OCI-LY7 (cell line): Measurements from ENCODE around the gene ZNRD2. TPM values are rescaled to one million over a fixed set of nuclear protein-coding genes. Genes with fewer than 3 reads are reported as not detected.

Experiments
- BruUV-seq: library from RNA; stranded (reverse); fragments of 400-500 nt; replicated peaks from 2 replicates; lab custom pipeline; 2021; lab: Mats Ljungman, UMichigan
- CTCF ChIA-PET: fragments of 300-600 bp; sonication (Branson Sonifier 250); formaldehyde crosslinking; loops from one replicate; lab custom pipeline; 2022; ENCODE audit warnings: antibody characterized with exemption; ENCODE audit not compliant: unreplicated experiment; lab: Charles Lee
- POLR2A ChIA-PET: fragments of 300-600 bp; sonication (Branson Sonifier 250); formaldehyde crosslinking; loops from one replicate; lab custom pipeline; 2022; ENCODE audit warnings: antibody characterized with exemption; lab: Charles Lee
- DNase-seq: peaks from one replicate; pipeline ENCODE4 v3.0.0-alpha.2; 2015; ENCODE audit warnings: low spot score
- H2AFZ ChIP-seq: fragments of 200-600 bp; sonication (generic), shearing (Covaris generic); 2 replicates; pipeline ENCODE4 v1.6.1; 2014; ENCODE audit warnings: mild to moderate bottlenecking, antibody characterized with exemption, low read length, moderate library complexity
- H3K27ac ChIP-seq: fragments of 200-600 bp; sonication (generic); 2 replicates; pipeline ENCODE4 v1.5.1; 2014; ENCODE audit warnings: mixed run types, low read depth, mild to moderate bottlenecking, moderate library complexity, low read length, inconsistent platforms; ENCODE audit not compliant: poor library complexity, severe bottlenecking
- H3K36me3 ChIP-seq: fragments of 200-600 bp; sonication (generic); 2 replicates; pipeline ENCODE4 v1.6.1; 2014; ENCODE audit warnings: mild to moderate bottlenecking, antibody characterized with exemption, low read length, moderate library complexity, mixed read lengths; ENCODE audit not compliant: insufficient read depth
- H3K4me1 ChIP-seq: fragments of 200-600 bp; sonication (generic); 2 replicates; pipeline ENCODE4 v1.5.1; 2014; ENCODE audit warnings: mild to moderate bottlenecking, low read length; ENCODE audit not compliant: insufficient read depth, poor library complexity, severe bottlenecking
- H3K4me2 ChIP-seq: fragments of 200-600 bp; sonication (generic); 2 replicates; pipeline ENCODE4 v1.6.1; 2014; ENCODE audit warnings: mild to moderate bottlenecking, low read length
- H3K4me3 ChIP-seq: fragments of 200-600 bp; sonication (generic); 2 replicates; pipeline ENCODE4 v1.5.1; 2014; ENCODE audit warnings: mild to moderate bottlenecking, low read depth, low read length; ENCODE audit not compliant: poor library complexity, severe bottlenecking
- H3K79me2 ChIP-seq: fragments of 200-600 bp; sonication (generic); 2 replicates; pipeline ENCODE4 v1.6.1; 2016; ENCODE audit warnings: low read depth, mild to moderate bottlenecking, low read length, moderate library complexity, mixed read lengths; ENCODE audit not compliant: insufficient read depth
- H3K9me2 ChIP-seq: fragments of 200-600 bp; sonication (generic); 2 replicates; pipeline ENCODE4 v1.6.1; 2016; ENCODE audit warnings: mild to moderate bottlenecking, low read length, mixed read lengths; ENCODE audit not compliant: insufficient read depth
- H3K9me3 ChIP-seq: fragments of 200-600 bp; sonication (generic); 2 replicates; pipeline ENCODE4 v1.6.1; 2014; ENCODE audit warnings: mild to moderate bottlenecking, mixed run types, low read length, mixed read lengths
- H4K20me1 ChIP-seq: fragments of 200-600 bp; sonication (generic); 2 replicates; pipeline ENCODE4 v1.6.1; 2014; ENCODE audit warnings: mild to moderate bottlenecking, antibody characterized with exemption, low read length, moderate library complexity, mixed read lengths; ENCODE audit not compliant: insufficient read depth
- CTCF ChIP-seq: fragments of 200-600 bp; sonication (generic); conservative IDR thresholded peaks from 2 replicates; pipeline ENCODE4 v1.5.1; 2014; ENCODE audit warnings: mild to moderate bottlenecking, antibody characterized with exemption, low read length, moderate library complexity, mixed read lengths
- EZH2phosphoT487 ChIP-seq: fragments of 200-600 bp; sonication (generic); IDR thresholded peaks from 2 replicates; pipeline ENCODE4 v1.6.1; 2018; ENCODE audit warnings: low read depth, borderline replicate concordance, mild to moderate bottlenecking, mixed run types, antibody characterized with exemption, low read length, moderate library complexity, mixed read lengths
- intact Hi-C: fragments of 100-400 bp; cut with micrococcal nuclease; formaldehyde crosslinking; loops from one replicate; pipeline ENCODE4 v1.10.0; 2022; ENCODE audit not compliant: unreplicated experiment
- total RNA-seq, 2 experiments: library from RNA; depleted of rRNA in 1 of 2; stranded (reverse); fragments of >200 nt in 1 of 2; shearing (Covaris generic) in 1 of 2; gene quantifications; 2 replicates each; pipeline ENCODE4 v1.2.3, GENCODE V29; 2014 to 2022

Gene ZNRD2
- total RNA-seq, 2 experiments from 2014 or later: 43.4 to 60.4 TPM

- Histone ChIP-seq H3K36me3 (peaks cover 35% of the 10 kb centered on the region), H3K4me2 (no peak overlapping the region), H4K20me1 (no peaks in the 10 kb centered on the region), H2AFZ (no peak overlapping the region), H3K79me2 (peaks cover under 1% of the 10 kb centered on the region; the same call in 1 of the 2 replicates), H3K4me3 (no peak overlapping the region), H3K4me1 (peaks cover 18% of the 10 kb centered on the region), H3K9me2 (no peaks in the 10 kb centered on the region), H3K27ac (no peak overlapping the region), H3K9me3 (no peaks in the 10 kb centered on the region)
- BruUV-seq: no TSS peak
- POLR2A ChIA-PET: no interaction called here
- TF ChIP-seq EZH2phosphoT487 (no peak), CTCF (no peak)
- CTCF ChIA-PET: no interaction called here
- intact Hi-C loops: no loop called here
- no peak for DNase-seq
Measured at GRCh38 chr11:65581928-65582327, 11.7 kb downstream of the ZNRD2 start.

DNA sequence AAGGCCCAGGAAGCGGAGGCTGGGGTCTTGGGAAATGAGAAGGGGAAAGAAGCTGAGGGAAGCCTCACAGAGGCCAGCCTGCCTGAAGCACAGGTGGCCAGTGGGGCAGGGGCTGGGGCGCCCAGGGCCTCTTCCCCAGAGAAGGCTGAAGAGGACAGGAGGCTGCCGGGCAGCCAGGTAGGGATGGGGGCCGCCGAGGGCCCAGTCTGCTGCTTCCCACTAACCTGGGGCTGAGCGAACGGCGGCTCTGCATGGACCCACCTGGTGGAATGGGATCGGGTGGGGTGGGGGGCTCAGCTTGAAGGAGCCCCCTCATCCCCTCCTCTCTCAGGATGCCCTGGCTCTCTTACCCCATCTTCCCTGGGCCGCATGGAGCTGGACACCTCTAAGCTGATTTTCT is 13.3 kb downstream of the ZNRD2 start:
- Histone ChIP-seq H3K36me3 (peaks cover 35% of the 10 kb centered on the region), H3K4me3 (no peak overlapping the region), H3K9me2 (no peaks in the 10 kb centered on the region), H3K27ac (no peak overlapping the region), H3K9me3 (no peaks in the 10 kb centered on the region), H2AFZ (no peak overlapping the region), H3K79me2 (no peaks in the 10 kb centered on the region), H3K4me1 (peaks cover 22% of the 10 kb centered on the region), H4K20me1 (no peaks in the 10 kb centered on the region), H3K4me2 (no peak overlapping the region)
- intact Hi-C loops: no loop called here
- POLR2A ChIA-PET: interaction anchor here (0.8 kb wide), 1 partner anchor 13 kb away, joined by 3 read pairs; the partner anchor contains the start of gene ZNRD2
- no TSS peak for BruUV-seq
- no peak for DNase-seq
- CTCF ChIA-PET: no interaction called here
- TF ChIP-seq CTCF: no peak
- no peak for TF ChIP-seq EZH2phosphoT487

DNA sequence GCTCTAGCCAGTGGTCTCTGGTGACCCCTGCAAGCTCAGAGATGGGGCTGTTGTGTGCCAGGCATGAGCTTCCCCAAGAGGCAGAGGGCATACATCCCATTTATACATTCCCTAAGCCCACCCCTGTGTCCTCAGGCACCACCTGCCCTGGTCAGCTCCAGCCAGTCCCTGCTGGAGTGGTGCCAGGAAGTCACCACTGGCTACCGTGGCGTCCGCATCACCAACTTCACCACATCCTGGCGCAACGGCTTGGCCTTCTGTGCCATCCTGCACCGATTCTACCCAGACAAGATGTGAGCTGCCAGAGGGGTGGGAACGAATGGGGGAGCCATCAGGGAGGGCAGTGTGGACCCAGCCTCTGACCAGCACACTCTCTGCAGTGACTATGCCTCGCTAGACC is 13.8 kb downstream of the ZNRD2 start:
- no peak overlapping the region for H3K4me2 ChIP-seq
- H4K20me1 ChIP-seq: no peaks in the 10 kb centered on the region
- peaks cover 35% of the 10 kb centered on the region for H3K36me3 ChIP-seq
- H3K27ac ChIP-seq: no peak overlapping the region
- POLR2A ChIA-PET: interaction anchor here (0.8 kb wide), 1 partner anchor 14 kb away, joined by 3 read pairs; the partner anchor contains the start of gene ZNRD2
- no peaks in the 10 kb centered on the region for H3K9me2 ChIP-seq
- BruUV-seq: no TSS peak
- H3K4me1 ChIP-seq: peaks cover 27% of the 10 kb centered on the region
- no peak for DNase-seq
- intact Hi-C loops: no loop called here
- no peak overlapping the region for H2AFZ ChIP-seq
- no peaks in the 10 kb centered on the region for H3K79me2 ChIP-seq
- no peak for TF ChIP-seq EZH2phosphoT487
- no peak for TF ChIP-seq CTCF
- CTCF ChIA-PET: no interaction called here
- no peak overlapping the region for H3K4me3 ChIP-seq
- H3K9me3 ChIP-seq: no peaks in the 10 kb centered on the region
